GM21737 (cell line): ENCODE measurements around the gene BTBD16.

Source experiments
- ATAC-seq: cut with Tn5 transposase; IDR thresholded peaks from one replicate; pipeline ENCODE4 v1.9.1; 2021; ENCODE audit warnings: mild to moderate bottlenecking, moderate library complexity; ENCODE audit not compliant: unreplicated experiment

BTBD16 gene

GRCh38 chr10:122271076-122271475 lies at the start of gene BTBD16:
Gene BTBD16 (plus strand): TSS chr10:122271296. CDS start chr10:122275082, 3,786 bp downstream.
- no peak for ATAC-seq

DNA sequence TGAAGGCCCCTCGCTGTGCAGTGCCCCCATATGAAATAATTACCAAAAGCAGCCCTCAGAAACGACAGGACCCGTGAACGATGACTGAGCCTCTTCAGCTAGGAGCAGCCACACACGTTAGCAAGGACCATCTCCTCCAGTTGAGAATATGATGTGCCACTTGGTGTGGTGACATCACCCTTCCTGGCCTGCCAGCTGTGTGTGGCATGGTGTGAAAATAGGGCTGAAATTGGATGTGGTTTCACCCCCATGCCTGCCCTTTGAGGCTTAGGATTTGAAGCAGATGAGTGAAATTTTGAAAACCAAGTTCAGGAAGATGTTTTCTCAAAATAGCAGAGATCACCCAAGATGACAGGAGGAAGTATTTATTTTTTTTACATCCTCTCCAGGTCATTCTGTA lies 49.1 kb upstream of the BTBD16 start:
- no peak for ATAC-seq

DNA sequence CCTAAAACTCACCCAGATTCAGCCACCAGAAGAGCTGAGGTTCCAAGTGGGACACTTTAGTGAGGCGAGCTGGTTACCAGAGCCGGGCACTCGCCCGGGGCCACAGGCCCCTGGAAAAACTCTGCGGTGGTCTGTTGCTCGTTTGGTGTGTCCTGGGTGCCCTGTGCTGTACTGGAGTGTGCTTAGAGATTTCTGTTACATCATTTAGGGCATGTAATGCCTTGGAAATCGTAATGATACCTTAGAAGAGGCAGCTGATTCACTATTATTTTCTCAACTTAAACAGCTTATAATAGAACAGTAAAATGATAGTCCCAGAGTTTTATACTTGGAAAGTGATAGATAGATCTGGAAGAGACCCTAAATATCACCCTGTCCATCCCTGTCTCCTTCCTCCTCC lies 48.5 kb upstream of the BTBD16 start:
- ATAC-seq, result no peak

GRCh38 chr10:122224159-122224558 lies 46.9 kb upstream of the BTBD16 start:
- ATAC-seq, result no peak

GRCh38 chr10:122225330-122225729 lies 45.8 kb upstream of the BTBD16 start:
- ATAC-seq, result no peak

GRCh38 chr10:122227754-122228153 lies 43.3 kb upstream of the BTBD16 start:
- ATAC-seq, result no peak

GRCh38 chr10:122229666-122230065 lies 41.4 kb upstream of the BTBD16 start:
- ATAC-seq, result no peak

DNA sequence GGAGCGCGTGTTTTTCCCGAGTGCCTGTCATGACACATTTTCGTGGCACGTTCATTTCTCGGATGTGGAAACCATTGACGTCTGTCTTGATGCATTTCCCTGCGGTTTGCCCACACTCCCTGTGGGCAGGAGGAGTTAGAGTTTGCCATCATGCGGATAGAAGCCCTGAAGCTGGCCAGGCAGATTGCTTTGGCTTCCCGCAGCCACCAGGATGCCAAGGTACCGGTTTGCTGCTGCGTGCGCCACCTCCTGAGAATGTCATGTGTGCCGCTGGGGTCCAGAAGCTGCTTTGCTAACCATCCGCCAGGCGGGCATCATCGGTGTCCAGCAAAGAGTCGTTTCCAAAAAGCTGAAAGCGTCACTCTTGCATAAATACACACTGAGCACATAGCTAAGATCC lies 40.9 kb upstream of the BTBD16 start:
- ATAC-seq, result no peak

GRCh38 chr10:122232769-122233168 lies 38.3 kb upstream of the BTBD16 start:
- ATAC-seq, result no peak

GRCh38 chr10:122233857-122234348 lies 37.2 kb upstream of the BTBD16 start:
- ATAC-seq, result no peak

- no peak for ATAC-seq
Observed at GRCh38 chr10:122234416-122234815, 36.7 kb upstream of the BTBD16 start.

DNA sequence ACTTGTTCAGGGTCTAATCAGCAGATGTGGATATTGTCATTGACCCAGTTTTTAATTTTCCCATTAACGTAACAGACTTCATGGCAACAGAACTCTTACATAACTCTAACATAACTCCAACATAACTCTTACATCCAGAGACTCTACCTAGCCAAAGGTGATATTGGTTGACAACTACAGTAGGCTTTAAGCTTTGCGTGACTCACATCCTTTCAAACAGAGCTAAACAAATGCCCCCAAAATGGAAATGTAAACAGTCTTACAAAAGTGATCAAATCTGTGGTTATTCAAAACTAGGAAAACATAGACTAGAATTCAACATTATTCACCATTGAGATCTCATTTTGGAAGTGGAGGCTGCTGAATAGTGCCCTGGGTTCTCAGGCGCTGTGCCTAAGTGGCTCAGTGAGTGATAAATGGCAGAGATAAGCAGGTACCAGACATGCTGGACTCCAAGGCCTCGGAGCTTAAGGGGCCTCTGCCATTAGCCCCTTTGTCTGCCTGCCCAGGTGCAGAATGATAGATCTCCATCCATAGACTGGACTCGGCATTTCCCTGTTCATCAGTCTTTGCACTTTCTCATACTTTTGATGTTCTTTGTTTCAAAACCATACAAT lies 34.3 kb upstream of the BTBD16 start:
- no peak for ATAC-seq

DNA sequence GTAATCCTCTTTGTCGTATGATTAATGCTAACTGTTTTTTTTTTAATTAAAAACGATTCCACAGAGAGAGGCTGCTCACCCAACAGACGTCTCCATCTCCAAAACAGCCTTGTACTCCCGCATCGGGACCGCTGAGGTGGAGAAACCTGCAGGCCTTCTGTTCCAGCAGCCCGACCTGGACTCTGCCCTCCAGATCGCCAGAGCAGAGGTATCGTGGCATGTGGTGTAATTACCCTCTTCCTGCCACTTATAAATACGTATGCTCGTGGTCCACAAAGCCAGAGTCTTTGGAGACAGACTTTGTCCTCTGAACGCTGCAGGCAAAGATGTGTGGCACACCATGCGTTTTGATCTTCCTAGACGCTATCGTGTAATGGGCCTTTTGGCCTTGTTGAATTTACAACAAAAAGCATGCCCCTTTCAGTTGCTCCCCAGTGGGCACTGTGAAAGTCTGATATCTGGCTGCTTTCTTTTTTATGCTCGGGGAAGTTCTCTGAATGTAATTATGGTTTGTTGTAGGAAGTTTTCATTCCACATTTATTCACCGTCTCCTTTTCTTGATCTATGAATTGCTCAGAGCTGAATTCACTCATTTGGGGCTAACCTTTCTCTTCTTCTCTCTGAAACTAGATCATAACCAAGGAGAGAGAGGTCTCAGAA lies 33.6 kb upstream of the BTBD16 start:
- ATAC-seq, result no peak

DNA sequence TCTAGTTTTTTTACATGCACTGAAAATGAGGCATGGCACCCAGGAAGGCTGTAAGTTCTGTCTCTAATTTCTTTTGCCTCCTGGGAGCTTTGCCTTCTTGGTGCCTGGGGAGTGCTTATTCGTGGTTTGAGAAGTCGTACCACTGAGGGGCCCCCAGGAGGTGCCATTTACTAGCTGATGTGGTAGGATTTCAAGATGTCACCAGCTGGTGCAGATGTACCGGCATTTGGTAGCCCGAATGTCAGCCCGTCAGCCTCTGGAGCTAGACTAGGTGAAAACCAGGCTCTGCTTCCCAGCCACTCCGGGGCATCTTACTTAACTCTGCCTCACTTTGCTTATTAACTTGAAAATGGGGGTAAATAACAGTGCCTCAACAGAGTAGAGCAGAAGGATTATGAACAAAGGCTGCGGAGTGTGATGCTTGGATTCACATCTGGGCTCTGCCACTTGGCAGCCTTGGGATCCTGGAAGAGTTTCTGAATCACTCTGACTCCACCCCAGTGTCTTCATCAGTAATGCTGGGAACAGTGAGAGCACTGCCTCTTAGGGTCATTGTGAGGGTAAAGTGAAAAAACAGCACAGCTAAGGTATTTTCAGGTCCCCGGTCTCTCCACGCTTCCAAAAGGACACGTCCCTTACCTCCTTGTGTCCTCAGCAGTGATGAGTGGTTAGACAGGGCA lies 31.4 kb upstream of the BTBD16 start:
- no peak for ATAC-seq

- ATAC-seq, result no peak
Observed at GRCh38 chr10:122240401-122240800, 30.7 kb upstream of the BTBD16 start.

GRCh38 chr10:122241836-122242235 lies 29.3 kb upstream of the BTBD16 start:
- no peak for ATAC-seq

DNA sequence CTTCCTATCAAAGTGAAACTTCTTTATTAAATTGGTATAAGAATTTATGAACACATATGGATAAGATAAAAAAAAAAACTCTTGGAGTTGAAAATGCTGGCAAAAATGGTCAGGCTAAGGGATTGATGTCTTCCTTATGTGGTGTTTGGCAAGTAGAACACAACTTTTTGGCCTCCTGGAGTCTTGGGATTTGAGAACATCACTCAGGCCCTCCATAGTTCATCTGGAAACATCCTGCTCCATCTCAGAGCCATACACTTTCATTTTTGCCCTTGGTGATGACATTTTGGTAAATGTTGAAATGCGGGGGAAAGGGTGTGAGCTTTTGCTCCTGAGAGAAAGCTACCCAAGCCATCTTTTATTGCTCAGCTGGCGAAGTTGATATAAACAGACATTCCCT lies 27.5 kb upstream of the BTBD16 start:
- no peak for ATAC-seq

- no peak for ATAC-seq
Observed at GRCh38 chr10:122244001-122244975, 26.8 kb upstream of the BTBD16 start.

GRCh38 chr10:122245136-122245535 lies 26.0 kb upstream of the BTBD16 start:
- ATAC-seq, result no peak

- no peak for ATAC-seq
Observed at GRCh38 chr10:122245897-122246296, 25.2 kb upstream of the BTBD16 start.
